Mucosa of rectum (tissue), 2 donors: ENCODE data around the gene NPHS1.
"Not testable (repeated sequence)": the region's sequence is repeated elsewhere in the genome, so short reads cannot be mapped to it uniquely, and the experiment has no call there.

ENCODE experiments used
- H3K27ac ChIP-seq, 2 donors: one replicate each; pipeline ENCODE4 v1.7.0; 2013; ENCODE audit warnings: inconsistent platforms in 2 of 2, low read depth in 2 of 2, low read length in 2 of 2
- H3K27me3 ChIP-seq, 2 donors: one replicate each; pipeline ENCODE4 v1.7.0; 2013; ENCODE audit warnings: low read length in 2 of 2; ENCODE audit not compliant: control insufficient read depth in 2 of 2, insufficient read depth in 2 of 2
- H3K36me3 ChIP-seq, 2 donors: one replicate each; pipeline ENCODE4 v1.7.0; 2013; ENCODE audit warnings: low read length in 2 of 2; ENCODE audit not compliant: control insufficient read depth in 2 of 2, insufficient read depth in 2 of 2
- H3K4me1 ChIP-seq, 2 donors: one replicate each; pipeline ENCODE4 v1.7.0; 2013; ENCODE audit warnings: low read length in 2 of 2, mild to moderate bottlenecking in 1 of 2; ENCODE audit not compliant: control insufficient read depth in 2 of 2, insufficient read depth in 2 of 2
- H3K4me3 ChIP-seq, 2 donors: one replicate each; pipeline ENCODE4 v1.7.0; 2013; ENCODE audit warnings: low read length in 2 of 2
- H3K9ac ChIP-seq, 2 donors: one replicate each; pipeline ENCODE4 v1.7.0; 2013; ENCODE audit warnings: low read length in 2 of 2, low read depth in 1 of 2, mild to moderate bottlenecking in 1 of 2
- H3K9me3 ChIP-seq, 2 donors: one replicate each; pipeline ENCODE4 v1.7.0; 2013; ENCODE audit warnings: low read length in 2 of 2; ENCODE audit not compliant: control insufficient read depth in 2 of 2
- donor health status: healthy.
- donor health status: Normal muscosa, but diverticular disease.

Gene NPHS1

GRCh38 chr19:35842666-35843272 lies 9.5 kb downstream of the NPHS1 start:
- no peaks in the 10 kb centered on the region for H3K36me3 ChIP-seq
- no peak overlapping the region for H3K27ac ChIP-seq
- peaks cover 17 to 22% of the 10 kb centered on the region in 2 donors for H3K27me3 ChIP-seq
- no peak overlapping the region for H3K9ac ChIP-seq
- peaks cover 5 to 9% of the 10 kb centered on the region in 2 donors for H3K4me1 ChIP-seq
- H3K4me3 ChIP-seq: no peak overlapping the region
- H3K9me3 ChIP-seq: peaks cover 0 to 3% of the 10 kb centered on the region in 2 donors

DNA sequence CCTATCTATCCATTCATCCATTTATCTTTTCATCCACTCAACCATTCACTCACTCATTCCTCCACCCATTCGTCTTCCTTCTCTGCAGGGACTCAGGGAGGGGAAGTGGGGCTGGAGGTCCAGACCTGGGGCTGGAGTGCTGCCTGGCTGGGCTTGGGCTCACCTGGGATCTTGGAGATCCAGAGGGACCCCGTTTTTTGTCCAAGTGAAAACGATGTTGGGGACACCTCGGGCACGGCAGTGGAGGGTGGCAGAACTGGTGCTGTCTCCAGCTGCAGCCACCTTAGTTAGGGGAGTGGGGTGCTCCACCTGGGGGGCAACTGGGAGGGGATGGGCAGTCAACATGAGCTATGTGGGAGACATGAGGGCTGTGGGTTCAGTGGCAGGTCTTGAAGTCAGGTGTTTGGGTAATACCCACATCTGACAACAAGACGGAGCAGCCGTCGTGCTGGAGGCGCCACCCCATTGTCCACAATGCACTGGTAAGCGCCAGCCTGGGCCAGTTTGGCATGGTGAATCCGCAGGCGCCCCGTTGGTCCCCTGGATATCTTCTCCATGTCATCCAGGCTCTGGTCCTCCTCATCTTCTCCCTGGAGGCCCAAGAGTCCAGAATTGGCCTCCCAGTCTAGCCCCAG lies 10.2 kb downstream of the NPHS1 start:
- Histone ChIP-seq H3K4me3 (no peak overlapping the region), H3K36me3 (no peaks in the 10 kb centered on the region), H3K27me3 (peaks cover 17 to 22% of the 10 kb centered on the region in 2 donors), H3K4me1 (peaks cover 5 to 9% of the 10 kb centered on the region in 2 donors), H3K9ac (no peak overlapping the region), H3K9me3 (peaks cover 0 to 3% of the 10 kb centered on the region in 2 donors), H3K27ac (no peak overlapping the region)

GRCh38 chr19:35836096-35836495 lies 16.2 kb downstream of the NPHS1 start:
- H3K9me3 ChIP-seq, H3K27me3 ChIP-seq, H3K9ac ChIP-seq, H3K4me3 ChIP-seq, H3K27ac ChIP-seq, H3K4me1 ChIP-seq, H3K36me3 ChIP-seq: not testable (repeated sequence)

GRCh38 chr19:35833972-35834371 lies 18.3 kb downstream of the NPHS1 start:
- H3K27ac ChIP-seq: no peak overlapping the region
- no peaks in the 10 kb centered on the region for H3K36me3 ChIP-seq
- H3K9me3 ChIP-seq: no peaks in the 10 kb centered on the region
- H3K9ac ChIP-seq: no peak overlapping the region
- no peaks in the 10 kb centered on the region for H3K4me1 ChIP-seq
- no peaks in the 10 kb centered on the region for H3K27me3 ChIP-seq
- H3K4me3 ChIP-seq: no peak overlapping the region

DNA sequence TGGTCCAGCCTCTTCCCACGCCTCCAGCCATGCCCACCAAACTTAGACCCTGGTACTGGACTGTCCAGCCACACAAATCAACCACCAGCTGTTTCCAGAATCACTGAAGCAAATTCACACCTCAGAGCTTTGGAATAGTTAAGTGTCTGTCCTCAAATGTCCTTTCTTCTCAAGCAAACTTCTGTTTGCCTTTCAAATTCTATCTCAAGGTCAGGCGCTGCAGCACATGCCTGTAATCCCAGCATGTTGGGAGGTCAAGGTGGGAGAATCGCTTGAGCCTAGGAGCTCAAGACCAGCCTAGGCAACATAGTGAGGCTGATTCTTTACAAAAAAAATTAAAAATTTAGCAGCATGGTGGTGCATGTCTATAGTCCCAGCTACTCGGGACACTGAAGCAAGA lies 20.2 kb downstream of the NPHS1 start:
- no peak overlapping the region for H3K9ac ChIP-seq
- no peaks in the 10 kb centered on the region for H3K9me3 ChIP-seq
- H3K4me3 ChIP-seq: no peak overlapping the region
- H3K27me3 ChIP-seq: no peaks in the 10 kb centered on the region
- no peaks in the 10 kb centered on the region for H3K36me3 ChIP-seq
- H3K27ac ChIP-seq: no peak overlapping the region
- no peaks in the 10 kb centered on the region for H3K4me1 ChIP-seq

- no peaks in the 10 kb centered on the region for H3K4me1 ChIP-seq
- no peaks in the 10 kb centered on the region for H3K27me3 ChIP-seq
- H3K9me3 ChIP-seq: no peaks in the 10 kb centered on the region
- H3K36me3 ChIP-seq: no peaks in the 10 kb centered on the region
- no peak overlapping the region for H3K4me3 ChIP-seq
- no peak overlapping the region for H3K27ac ChIP-seq
- no peak overlapping the region for H3K9ac ChIP-seq
Observed at GRCh38 chr19:35830986-35831385, 21.3 kb downstream of the NPHS1 start.

GRCh38 chr19:35828692-35829301 lies 23.5 kb downstream of the NPHS1 start:
- no peak overlapping the region for H3K4me3 ChIP-seq
- H3K36me3 ChIP-seq: no peaks in the 10 kb centered on the region
- no peaks in the 10 kb centered on the region for H3K9me3 ChIP-seq
- no peaks in the 10 kb centered on the region for H3K4me1 ChIP-seq
- H3K27me3 ChIP-seq: no peaks in the 10 kb centered on the region
- H3K27ac ChIP-seq: no peak overlapping the region
- no peak overlapping the region for H3K9ac ChIP-seq

DNA sequence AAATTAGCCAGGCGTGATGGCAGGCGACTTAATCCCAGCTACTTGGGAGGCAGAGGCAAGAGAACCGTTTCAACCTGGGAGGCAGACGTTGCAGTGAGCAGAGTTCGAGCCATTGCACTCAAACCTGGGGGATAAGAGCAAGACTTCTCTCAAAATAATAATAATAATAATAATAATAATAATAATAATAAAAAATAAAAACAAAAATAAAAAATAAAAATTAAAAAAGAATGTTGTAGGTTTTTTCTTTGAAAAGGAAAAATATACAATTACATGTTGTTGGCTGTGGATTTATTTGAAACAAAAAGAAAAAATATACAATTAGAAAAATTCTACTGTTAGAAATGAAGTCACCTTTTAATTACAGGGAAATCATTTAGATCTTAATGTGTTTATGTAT lies 28.2 kb downstream of the NPHS1 start:
- no peaks in the 10 kb centered on the region for H3K27me3 ChIP-seq

GRCh38 chr19:35822579-35822978 lies 29.7 kb downstream of the NPHS1 start:
- peaks cover 0 to 2% of the 10 kb centered on the region in 2 donors for H3K27me3 ChIP-seq
- H3K9me3 ChIP-seq: no peaks in the 10 kb centered on the region

More for the DNA sequence above, 28.2 kb downstream of the NPHS1 start:
- no peaks in the 10 kb centered on the region for H3K4me1 ChIP-seq
- no peak overlapping the region for H3K4me3 ChIP-seq
- H3K36me3 ChIP-seq: no peaks in the 10 kb centered on the region
- H3K9ac ChIP-seq: no peak overlapping the region
- H3K27ac ChIP-seq: no peak overlapping the region
- no peaks in the 10 kb centered on the region for H3K9me3 ChIP-seq

GRCh38 chr19:35818445-35818844 lies 33.9 kb downstream of the NPHS1 start:
- Histone ChIP-seq H3K9ac (no peak overlapping the region), H3K4me3 (no peak overlapping the region), H3K4me1 (no peaks in the 10 kb centered on the region), H3K27ac (no peak overlapping the region), H3K27me3 (peaks cover 0 to 2% of the 10 kb centered on the region in 2 donors), H3K9me3 (no peaks in the 10 kb centered on the region), H3K36me3 (no peaks in the 10 kb centered on the region)

More at GRCh38 chr19:35822579-35822978, 29.7 kb downstream of the NPHS1 start:
- H3K9ac ChIP-seq: no peak overlapping the region
- H3K36me3 ChIP-seq: no peaks in the 10 kb centered on the region
- no peak overlapping the region for H3K4me3 ChIP-seq
- no peaks in the 10 kb centered on the region for H3K4me1 ChIP-seq
- H3K27ac ChIP-seq: no peak overlapping the region
